GM19395 (cell line): ENCODE measurements around the gene AXIN2.
"Not testable (repeated sequence)": the region's sequence is repeated elsewhere in the genome, so short reads cannot be mapped to it uniquely, and the experiment has no call there.

Source experiments
- ATAC-seq: cut with Tn5 transposase; IDR thresholded peaks from one replicate; pipeline ENCODE4 v1.9.1; 2021; ENCODE audit warnings: mild to moderate bottlenecking, moderate library complexity; ENCODE audit not compliant: unreplicated experiment

The AXIN2 gene

DNA sequence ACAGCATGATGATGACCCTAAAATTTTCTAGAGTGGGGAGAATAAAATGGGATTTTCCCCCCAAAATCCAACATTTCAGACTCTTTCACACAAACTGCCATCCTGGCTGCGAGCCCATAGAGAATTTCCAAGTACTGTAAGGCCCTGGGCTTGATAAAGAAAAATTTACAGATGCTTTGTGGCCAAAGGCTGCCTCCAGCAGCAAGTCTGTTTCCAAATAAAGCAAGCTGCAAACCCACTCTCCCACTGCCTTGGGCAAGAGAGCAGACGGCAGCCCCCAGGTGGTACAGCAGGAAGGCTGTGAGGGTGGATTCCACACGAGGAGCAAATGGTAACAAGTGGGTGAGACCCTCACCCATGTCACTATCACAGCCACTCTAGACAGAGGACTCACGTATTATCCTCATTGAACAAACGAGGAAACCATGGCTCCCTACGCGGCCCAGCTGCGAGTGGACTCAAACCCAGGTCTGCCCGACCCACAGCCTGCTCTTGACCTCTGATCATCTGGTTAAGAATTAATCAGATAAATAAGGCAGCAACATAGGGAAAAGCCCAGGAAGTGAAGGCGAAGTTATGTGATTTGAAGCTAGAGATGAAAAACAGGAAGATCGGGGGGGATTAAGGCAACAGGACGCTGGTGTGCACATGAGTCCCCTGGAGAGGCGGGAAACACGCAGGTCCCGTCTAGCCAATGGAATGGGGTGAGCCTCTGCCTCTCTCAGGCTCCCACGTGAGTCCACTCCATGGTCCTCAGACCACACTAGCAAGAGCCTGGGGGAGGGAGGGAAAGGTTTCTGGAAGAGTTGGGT, 37.4 kb downstream of the AXIN2 start:
- no peak for ATAC-seq

DNA sequence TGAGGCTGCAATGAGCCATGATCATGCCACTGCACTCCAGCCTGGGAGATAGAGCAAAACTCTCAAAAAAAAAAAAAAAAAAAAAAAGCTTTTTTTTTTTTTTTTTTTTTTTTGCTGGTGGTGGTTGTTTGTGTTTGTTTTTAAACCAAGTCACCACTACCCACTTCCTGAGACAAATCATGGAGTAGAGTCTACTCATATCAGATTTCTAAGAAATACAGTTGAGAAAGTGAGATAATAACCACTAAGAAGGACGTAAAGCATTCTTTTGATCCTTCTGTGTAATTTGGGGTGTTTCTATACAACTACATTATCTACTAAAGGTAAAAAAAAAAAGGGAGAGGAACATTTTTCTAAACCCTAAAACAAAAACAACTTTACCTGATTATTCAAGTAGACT, 38.0 kb downstream of the AXIN2 start:
- no peak for ATAC-seq

DNA sequence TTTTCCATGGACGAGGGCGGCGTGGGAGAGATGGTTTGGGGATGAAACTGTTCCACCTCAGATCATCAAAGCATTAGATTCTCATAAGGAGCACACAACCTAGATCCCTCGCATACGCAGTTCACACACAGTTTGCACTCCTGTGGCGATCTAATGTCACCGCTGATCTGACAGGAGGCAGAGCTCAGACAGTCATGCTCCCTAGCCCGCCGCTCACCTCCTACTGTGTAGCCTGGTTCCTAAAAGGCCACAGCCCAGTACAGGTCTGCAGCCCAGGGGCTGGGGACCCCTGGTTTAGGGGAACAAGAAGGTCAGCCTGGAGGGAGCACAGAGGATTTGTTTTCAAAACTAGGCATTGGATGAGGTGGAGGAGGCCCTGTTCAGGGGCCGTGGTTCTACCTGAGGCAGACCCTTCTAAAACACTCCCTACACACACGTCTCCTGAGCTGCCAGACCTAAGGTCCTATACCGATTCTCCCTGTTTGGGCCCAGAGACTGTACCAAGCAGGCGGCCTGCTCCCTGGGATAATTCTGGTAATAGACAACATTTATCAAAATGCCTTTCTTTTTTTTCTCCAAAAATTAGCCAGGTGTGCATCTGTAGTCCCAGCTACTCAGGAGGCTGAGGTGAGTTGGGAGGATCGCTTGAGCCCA, 38.6 kb downstream of the AXIN2 start:
- no peak for ATAC-seq

DNA sequence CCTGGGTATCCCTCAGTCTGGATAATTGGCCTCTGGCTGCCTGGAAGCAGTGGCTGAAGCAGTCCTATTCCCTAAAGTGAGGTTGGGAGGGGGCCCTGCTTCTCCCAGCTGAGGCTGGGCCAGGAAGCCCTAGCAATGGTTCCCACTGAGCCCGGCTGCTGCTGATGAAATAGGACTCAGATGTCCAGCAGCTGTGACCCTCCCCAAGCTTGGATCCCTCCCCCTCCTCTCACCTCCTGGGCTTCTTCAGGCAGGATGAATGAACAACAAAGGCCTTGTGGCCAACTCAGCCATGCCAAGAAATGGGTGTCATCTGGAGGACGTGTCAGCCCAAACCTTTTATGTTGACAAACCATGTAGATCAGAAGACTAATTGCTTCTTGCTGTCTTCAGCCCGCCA, 42.0 kb downstream of the AXIN2 start:
- no peak for ATAC-seq

DNA sequence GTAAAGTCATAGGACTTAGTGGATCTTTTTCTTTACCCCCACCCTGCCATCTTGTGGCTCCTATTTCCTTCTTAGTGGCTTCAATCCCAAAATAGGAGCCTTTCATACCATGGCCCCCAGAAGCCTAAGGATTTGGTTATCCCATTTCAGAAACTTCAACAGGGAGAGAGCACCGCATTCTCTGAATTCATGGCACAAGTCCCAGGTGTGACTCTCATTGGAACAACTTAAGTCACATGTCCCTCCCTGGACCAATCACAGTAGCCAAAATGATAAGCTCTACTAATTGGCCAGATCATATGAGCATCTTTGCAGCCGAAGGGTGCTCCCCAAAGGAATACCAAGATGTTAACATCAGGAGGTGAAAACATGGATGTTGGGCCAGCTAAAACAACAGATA, 43.2 kb downstream of the AXIN2 start:
- ATAC-seq, result no peak

DNA sequence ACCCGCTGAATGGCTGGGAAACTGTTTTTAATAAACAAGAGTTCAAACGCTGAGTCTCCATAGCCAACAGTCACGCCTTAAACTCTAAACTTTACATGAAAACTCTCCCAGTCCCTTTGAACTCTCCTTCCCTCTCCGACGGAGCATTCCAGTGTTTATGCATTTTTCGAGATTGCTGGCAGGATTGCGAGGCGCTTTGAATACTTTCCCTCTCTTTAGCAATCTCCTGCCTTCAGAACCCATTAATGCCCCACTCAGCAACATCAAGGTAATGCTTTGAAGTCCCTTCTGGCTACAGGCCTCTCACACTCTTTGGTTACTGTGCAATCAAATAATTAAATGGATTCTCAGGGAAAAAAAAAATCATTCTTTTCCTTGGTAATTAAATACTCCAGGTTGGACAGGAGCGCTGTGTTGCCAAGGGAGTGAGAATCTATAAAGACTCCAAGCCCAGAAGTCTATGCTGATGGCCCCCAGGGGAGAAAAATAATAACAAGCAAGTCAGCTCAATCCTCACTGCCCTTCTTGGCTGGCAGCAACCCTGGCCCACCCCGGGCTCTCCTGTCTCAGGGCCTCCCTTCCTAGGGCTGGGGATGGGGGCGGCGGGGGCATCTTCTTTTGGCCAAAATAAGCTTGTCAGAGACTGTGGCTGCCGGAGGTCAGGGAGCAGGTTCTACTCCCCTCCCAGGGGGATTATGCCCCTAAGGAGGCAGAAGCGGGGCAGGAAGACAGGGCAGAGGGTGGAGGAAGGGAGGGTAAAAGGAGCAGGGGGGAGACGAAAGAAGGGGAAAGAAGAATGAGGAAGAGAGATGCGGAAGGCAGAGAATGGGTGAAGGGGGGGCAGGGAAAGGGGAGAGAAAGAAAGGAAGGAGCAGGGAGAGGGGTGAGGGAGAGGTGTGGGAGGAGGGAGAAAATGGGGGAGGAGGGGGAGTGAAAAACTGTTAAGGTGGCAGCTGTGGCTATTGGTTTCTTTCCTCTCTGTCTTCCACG, 45.2 kb downstream of the AXIN2 start:
- ATAC-seq, result no peak

DNA sequence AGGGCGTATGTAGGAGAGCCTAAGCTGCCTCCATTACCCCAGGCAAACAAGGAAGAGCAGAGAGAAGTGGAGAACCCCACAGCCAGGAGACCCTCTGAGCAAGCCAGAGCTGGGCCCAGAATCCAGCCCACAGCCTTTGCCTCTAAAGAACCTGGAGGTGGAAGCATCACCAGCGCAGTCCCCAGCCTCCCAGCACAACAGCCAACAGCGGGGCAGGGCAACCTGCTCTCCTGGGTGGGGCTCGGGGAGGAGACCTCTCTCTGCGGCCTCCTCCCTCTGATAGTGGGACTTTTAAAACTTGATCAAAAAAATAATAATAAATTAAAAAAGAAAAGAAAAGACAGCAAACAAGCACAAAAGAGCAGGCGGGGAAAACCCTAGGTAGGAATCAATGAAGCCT, 45.9 kb downstream of the AXIN2 start:
- ATAC-seq, result no peak

DNA sequence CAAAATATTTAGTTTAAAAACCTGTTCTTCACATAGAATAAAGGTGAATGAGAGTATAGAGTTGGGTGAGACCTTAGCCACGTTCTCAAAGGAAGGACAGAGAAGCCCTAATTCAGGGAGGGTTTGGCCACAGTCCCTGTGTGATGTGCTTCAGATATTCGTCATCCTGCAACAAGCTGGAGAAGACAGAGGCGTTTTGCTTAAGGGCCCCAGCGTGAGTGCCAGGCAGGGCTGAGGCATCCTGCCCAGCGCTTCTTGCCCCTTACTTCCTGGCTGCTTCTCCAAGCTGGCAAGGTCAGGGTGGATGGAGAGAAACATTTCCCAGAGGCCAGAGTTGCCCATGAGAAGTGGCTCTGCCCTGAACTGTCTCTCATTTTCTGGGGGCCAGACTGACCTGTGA, 46.9 kb downstream of the AXIN2 start:
- ATAC-seq, result no peak

DNA sequence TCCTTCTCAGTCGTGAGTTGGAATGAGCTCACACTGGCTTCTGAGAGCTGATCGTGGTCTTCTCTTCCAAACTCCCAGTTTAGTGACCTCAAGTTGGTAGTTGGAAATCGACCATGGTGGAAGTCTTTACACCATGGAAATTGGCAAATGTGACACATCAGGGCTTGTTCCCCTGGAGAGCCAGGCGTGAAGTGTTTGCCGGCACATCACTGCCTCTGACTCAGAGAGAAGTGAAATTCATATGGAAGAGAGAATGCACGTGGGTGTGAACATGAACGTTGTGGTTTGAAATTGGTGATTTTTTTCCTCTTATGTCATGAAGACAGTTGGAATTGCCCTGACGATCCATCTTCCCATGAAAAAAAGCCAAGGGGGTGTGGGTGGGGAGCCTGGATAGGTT, 47.4 kb downstream of the AXIN2 start:
- ATAC-seq, result no peak

DNA sequence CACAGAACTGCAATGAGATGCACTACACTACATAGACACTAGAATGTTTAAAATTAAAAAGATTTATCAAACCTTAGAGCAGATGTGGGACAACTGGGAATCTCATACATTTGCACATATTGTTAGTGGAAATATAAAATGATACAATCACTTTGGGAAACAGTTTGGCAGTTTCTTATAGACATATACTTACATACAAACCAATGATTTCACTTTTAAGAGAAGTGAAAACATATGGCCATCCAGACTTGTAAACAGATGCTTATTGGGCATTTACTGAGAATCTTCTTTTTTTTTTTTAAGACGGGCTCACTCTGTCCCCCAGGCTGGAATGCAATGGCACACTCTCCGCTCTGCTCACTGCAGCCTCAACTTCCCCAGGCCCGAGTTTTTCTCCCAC, 50.1 kb downstream of the AXIN2 start:
- no peak for ATAC-seq

DNA sequence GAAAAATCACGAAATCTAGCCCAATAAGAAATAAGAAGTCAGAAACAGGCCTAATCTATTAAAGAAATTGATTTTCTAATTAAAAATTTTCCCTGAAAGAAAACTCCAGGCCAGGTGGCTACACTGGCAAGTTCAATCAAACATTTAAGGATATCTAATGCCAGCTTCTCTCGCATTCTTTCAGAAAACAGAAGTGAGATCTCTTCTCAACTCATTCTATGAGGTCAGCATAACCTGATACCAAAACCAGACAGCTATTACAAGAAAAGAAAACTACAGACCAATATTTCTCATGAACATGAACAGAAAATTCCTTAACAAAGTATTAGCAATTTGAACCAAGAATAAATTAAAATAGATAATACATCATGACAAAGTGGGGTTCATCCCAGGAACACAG, 52.4 kb downstream of the AXIN2 start:
- ATAC-seq, result no peak

DNA sequence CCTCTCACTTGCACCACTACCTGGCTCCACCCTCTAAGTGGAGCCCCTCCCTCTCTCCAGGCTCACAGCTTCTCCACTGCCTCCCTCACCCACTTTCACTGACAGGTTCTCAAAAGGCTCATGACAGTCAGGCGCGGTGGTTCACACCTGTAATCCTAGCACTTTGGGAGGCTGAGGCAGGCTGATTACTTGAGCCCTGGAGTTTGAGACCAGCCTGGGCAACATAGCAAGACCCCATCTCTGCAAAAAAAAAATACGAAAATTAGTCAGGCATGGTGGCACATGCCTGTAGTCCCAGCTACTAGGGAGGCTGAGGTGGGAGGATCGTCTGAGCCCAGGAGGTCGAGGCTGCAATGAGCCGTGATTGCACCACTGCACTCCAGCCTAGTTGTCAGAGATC, 56.8 kb downstream of the AXIN2 start:
- ATAC-seq, result not testable (repeated sequence)

DNA sequence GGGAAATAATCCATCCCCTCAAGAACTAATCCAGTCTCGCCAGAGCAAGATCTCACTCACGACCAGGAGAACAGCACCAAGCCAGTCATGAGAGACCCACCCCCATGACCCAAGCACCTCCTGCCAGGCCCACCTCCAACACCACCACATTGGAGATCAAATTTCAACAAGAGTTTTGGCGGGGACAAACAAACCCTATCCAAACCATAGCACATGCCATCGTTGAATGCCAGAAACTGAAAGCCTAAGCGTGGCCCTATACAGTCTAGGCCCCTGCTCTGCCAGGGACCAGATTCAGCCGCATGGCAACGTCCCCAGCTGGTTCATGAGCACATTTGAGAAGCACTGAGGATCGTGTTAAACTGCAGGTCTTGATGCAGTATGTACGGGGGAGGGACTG, 57.3 kb downstream of the AXIN2 start:
- ATAC-seq, result no peak

DNA sequence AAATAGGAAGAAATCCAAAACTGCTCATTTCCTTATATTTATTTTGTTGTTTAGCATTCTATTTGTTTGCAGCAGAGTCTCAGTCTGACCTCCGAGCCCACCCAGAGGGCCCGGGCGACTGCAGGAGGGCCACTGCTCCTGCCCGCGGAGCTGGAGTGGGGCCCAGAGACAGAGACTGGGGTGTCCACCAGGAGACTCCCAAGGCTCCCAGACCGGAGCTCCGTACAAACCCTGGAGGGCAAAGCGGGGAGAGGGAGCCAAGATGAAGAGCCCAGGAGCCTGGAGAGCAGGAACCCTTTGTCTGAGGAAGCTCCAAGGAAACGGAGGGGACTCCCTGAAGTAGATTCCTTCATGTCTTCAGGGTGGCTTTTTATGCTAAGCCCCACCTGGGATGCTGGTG, 57.9 kb downstream of the AXIN2 start:
- no peak for ATAC-seq

DNA sequence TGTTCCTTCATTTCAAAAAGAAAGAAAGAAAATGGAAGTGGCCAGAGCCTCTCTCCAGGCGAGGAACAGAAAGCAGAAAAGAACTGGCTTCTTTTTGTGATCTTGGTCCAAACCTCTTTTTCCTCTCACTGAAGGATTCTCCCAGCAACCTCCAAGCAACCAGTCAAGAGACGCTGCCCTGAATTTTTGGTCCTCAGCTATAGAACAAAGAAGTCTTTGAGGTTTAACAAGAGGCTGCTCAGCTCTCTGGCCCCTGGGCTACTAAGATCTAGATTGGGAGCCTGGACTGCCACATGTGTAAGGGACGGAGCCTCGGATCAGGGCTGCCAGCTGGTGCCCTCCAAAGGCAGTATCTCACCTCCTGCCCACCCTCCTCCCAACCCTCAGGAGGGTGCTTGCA, 62.6 kb downstream of the AXIN2 start:
- no peak for ATAC-seq

DNA sequence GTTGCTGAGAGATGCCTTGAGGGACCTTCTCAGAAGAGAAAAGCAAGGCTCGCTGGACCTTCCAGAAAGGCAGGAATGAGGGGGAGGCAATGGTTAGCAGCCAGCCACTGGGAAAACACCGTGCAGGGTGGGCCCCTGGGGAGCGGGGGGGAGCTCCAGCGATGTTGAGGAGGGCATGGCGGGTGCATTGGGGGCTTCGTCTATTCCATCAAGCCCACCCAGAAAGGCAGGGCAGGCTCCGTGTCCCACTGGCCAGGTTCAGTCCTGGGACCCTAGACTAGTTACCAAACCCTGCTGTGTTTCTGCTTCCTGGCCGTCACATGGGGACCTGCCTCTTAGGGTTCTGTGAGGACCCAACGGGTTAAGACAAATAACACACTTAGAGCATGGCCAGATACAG, 64.6 kb downstream of the AXIN2 start:
- no peak for ATAC-seq

DNA sequence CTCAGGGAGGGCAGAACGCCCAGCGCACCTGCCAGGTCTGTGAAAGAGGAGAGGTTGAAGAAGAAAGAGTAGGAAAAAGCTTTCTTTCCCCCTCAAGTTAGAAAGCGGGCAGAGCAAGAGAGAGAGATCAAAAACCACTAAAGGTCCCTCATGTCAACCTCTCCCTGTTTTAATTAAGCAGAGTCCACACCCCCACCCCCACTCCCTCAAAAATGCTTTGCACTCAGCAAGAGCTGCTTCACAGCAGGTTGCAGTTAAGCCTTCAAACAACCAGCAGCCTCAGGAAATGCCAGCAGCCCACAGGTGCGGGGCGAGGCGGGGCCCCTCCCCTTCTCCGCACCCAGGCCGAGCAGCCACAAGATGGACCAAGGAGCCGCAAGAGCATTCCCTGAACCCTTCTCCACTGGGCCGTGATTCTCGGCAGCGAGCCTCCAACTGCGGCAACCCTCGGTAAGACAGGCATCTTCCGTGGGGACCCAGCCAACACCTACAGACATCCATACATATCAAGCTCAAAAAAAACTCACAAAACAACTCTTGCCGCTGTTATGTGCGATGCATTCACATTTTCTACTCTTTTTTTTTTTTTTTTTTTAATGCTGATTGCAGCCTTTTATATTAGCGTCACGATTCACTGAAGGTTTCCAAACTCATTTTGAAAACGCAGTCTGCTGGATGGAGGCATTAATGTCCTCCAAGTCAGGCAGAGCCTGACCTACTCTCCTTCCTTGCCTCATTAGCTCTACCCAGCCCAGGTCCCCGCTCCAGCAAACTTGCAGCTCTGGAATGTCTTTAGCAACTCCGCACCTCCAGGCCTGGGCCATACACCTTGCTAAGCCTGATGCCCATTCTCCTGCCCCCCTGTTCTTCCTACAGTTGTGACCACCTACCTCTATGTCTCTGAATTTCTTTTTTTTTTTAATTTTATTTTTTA, 66.1 kb downstream of the AXIN2 start:
- no peak for ATAC-seq

DNA sequence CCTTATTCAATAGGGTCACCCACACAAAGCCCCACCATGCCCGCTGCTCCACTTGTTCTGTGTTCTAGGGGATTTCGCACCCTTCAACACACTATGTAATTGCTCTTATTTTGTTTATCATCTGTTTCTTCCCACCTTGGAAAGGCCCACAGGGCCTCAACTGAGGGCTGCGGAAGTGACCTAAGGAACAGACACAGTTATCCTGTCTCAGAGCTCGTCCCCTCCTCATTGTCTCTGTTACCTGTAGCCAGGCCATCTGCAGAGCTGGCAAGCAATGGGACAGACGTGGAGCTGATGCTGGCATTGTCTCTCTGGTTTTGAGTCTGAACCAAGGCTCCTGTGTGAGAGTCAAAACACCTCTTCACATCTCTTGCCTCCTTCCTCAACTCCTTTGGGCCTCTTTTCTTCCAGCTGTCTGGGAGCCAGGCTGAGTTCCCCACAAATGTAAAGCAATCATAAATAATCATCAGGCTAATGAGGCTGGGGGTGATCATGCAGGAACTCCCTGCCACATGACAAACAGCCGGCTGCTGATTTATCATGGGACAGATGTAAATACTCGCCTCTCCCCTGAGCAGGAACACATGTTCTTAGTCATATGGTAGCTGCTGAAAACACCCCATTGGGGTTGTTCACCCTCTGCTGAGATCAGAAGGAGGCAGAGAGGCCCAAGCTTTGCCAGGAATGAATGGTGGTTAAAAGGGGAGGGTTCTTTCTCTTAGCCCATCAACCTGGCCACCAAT, 71.9 kb downstream of the AXIN2 start:
- no peak for ATAC-seq

DNA sequence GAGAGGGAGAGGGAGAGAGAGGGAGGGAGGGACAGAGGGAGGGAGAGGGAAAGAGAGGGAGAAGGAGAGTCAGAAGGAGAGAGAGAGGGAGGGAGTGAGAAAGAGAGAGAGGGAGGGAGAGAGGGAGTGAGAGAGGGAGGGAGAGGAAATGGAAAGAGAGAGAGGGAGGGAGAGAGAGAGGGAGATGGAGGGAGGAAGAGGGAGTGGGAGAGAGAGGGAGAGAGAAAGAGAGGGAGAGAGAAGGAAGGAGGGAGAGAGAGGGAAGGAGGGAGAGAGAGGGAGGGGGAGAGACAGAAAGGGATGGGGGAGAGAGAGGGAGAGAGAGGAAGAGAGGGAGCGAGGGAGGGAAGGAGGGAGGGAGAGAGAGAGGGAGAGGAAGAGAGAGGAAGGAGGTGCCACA, 72.8 kb downstream of the AXIN2 start:
- no peak for ATAC-seq

DNA sequence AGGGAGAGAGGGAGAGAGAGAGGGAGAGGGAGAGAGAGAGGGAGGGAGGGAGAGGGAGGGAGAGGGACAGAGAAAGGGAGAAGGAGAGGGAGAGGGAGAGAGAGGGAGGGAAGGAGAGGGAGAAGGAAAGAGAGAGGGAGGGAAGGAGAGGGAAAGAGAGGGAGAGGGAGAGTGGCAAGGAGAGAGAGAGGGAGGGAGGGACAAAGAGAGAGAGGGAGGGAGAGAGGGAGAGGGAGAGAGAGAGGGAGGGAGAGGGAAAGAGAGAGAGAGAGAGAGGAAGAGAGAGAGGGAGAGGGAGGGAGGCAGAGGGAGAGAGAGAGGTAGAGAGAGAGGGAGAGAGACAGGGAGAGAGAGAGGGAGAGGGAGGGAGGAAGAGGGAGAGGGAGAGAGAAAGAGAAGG, 73.5 kb downstream of the AXIN2 start:
- no peak for ATAC-seq
